AG10803 (cell line): ENCODE data around the gene OR8B8.

Experiments
- DNase-seq: peaks from one replicate; pipeline ENCODE4 v3.0.0; 2010; ENCODE audit warnings: low read depth
- H3K4me3 ChIP-seq: 2 replicates; pipeline ENCODE4 v1.5.1; 2011; ENCODE audit warnings: mild to moderate bottlenecking, low read length, control low read depth
- CTCF ChIP-seq: conservative IDR thresholded peaks from 2 replicates; pipeline ENCODE4 v1.5.1; 2011; ENCODE audit warnings: mild to moderate bottlenecking, low read length, control low read depth, inconsistent platforms

Gene OR8B8

GRCh38 chr11:124441519-124441918, 4.0 kb downstream of the OR8B8 start:
- H3K4me3 ChIP-seq = no peak overlapping the region
- no peak for TF ChIP-seq CTCF
- DNase-seq = no peak

- no peak for TF ChIP-seq CTCF
Observed at GRCh38 chr11:124441081-124441480, 4.4 kb downstream of the OR8B8 start.

GRCh38 chr11:124440608-124441007, 4.9 kb downstream of the OR8B8 start:
- H3K4me3 ChIP-seq = no peak overlapping the region
- TF ChIP-seq CTCF = no peak
- no peak for DNase-seq

More at GRCh38 chr11:124441081-124441480, 4.4 kb downstream of the OR8B8 start:
- H3K4me3 ChIP-seq = no peak overlapping the region
- no peak for DNase-seq

- TF ChIP-seq CTCF = no peak
- no peak for DNase-seq
- no peak overlapping the region for H3K4me3 ChIP-seq
Observed at GRCh38 chr11:124434699-124435098, 10.8 kb downstream of the OR8B8 start.

- no peak for TF ChIP-seq CTCF
- no peak overlapping the region for H3K4me3 ChIP-seq
Observed at GRCh38 chr11:124429599-124429998, 15.9 kb downstream of the OR8B8 start.

GRCh38 chr11:124424384-124424921, 21.0 kb downstream of the OR8B8 start, which contains the start of gene OR8B4:
TSS of gene OR8B4 (minus strand) at chr11:124424871. CDS start at chr11:124424871, 0 bp downstream.
- no peak for TF ChIP-seq CTCF
- no peak for DNase-seq
- H3K4me3 ChIP-seq = no peak within 1 kb of the TSS

More at GRCh38 chr11:124429599-124429998, 15.9 kb downstream of the OR8B8 start:
- DNase-seq = no peak

- H3K4me3 ChIP-seq = no peak overlapping the region
- TF ChIP-seq CTCF = no peak
- DNase-seq = no peak
Observed at GRCh38 chr11:124421043-124421442, 24.5 kb downstream of the OR8B8 start.
